SK-N-SH (cell line): Measurements from ENCODE around the gene NTN1. TPM values are rescaled to one million over a fixed set of nuclear protein-coding genes. Genes with fewer than 3 reads are reported as not detected.

Experiments used
- CTCF ChIA-PET: fragments of 300-600, 350-600 bp; formaldehyde crosslinking; extraction: SDS; loops from one replicate; lab custom pipeline; 2021; lab: Yijun Ruan, JAX
- POLR2A ChIA-PET: fragments of 350-600 bp; sonication (Branson Sonifier 250); formaldehyde crosslinking; extraction: SDS; loops from one replicate; lab custom pipeline; 2020; ENCODE audit warnings: antibody characterized with exemption, inconsistent platforms; lab: Yijun Ruan, JAX
- DNase-seq: peaks from one replicate; pipeline ENCODE4 v3.0.0; 2012
- H2AFZ ChIP-seq: fragments of 200-600 bp; sonication (generic); 2 replicates; pipeline ENCODE4 v1.8.1; 2016; ENCODE audit warnings: antibody characterized with exemption, mild to moderate bottlenecking, low read depth
- H3F3A ChIP-seq: fragments of 200-600 bp; sonication (generic); replicated peaks from 2 replicates; pipeline ENCODE3; 2016; ENCODE audit warnings: antibody characterized with exemption, mild to moderate bottlenecking; ENCODE audit not compliant: insufficient read depth
- H3K27ac ChIP-seq, 2 experiments: fragments of 200-500 bp in 1 of 2; fragments of 200-600 bp in 1 of 2; sonication (Bioruptor generic) in 1 of 2; sonication (generic), shearing (Covaris generic) in 1 of 2; 2 replicates each; pipeline versions ENCODE4 v1.5.1 to v1.6.1; 2014 to 2016; ENCODE audit warnings: low read depth in 2 of 2, inconsistent platforms in 1 of 2, low read length in 1 of 2, mild to moderate bottlenecking in 1 of 2, mixed read lengths in 1 of 2
- H3K27me3 ChIP-seq: fragments of 200-600 bp; sonication (generic), shearing (Covaris generic); 2 replicates; pipeline ENCODE4 v1.6.1; 2016; ENCODE audit warnings: mixed run types; ENCODE audit not compliant: insufficient read depth
- H3K36me3 ChIP-seq, 2 experiments: fragments of 200-500 bp in 1 of 2; fragments of 200-600 bp in 1 of 2; sonication (Bioruptor generic) in 1 of 2; sonication (generic) in 1 of 2; replicated peaks in 1 of 2; 2 replicates each; pipeline versions ENCODE3 to v1.5.1; 2014 to 2016; ENCODE audit warnings: low read length in 1 of 2, mild to moderate bottlenecking in 1 of 2; ENCODE audit not compliant: insufficient read depth in 2 of 2, control insufficient read depth in 1 of 2
- H3K4me1 ChIP-seq, 2 experiments: fragments of 200-500 bp in 1 of 2; fragments of 200-600 bp in 1 of 2; sonication (Bioruptor generic) in 1 of 2; sonication (generic), shearing (Covaris generic) in 1 of 2; 2 replicates each; pipeline versions ENCODE4 v1.5.1 to v1.6.1; 2014 to 2016; ENCODE audit warnings: low read depth in 1 of 2, low read length in 1 of 2, mixed run types in 1 of 2; ENCODE audit not compliant: insufficient read depth in 2 of 2, control insufficient read depth in 1 of 2
- H3K4me2 ChIP-seq: fragments of 200-600 bp; sonication (generic), shearing (Covaris generic); 2 replicates; pipeline ENCODE4 v1.6.1; 2017; ENCODE audit warnings: mixed run types
- H3K4me3 ChIP-seq, 2 experiments: fragments of 200-500 bp in 1 of 2; fragments of 200-600 bp in 1 of 2; sonication (Bioruptor generic) in 1 of 2; sonication (generic), shearing (Covaris generic) in 1 of 2; 2 replicates each; pipeline versions ENCODE4 v1.5.1 to v1.8.1; 2014 to 2016; ENCODE audit warnings: low read depth in 2 of 2, inconsistent platforms in 1 of 2, low read length in 1 of 2, mild to moderate bottlenecking in 1 of 2, mixed read lengths in 1 of 2, moderate library complexity in 1 of 2
- H3K79me2 ChIP-seq: fragments of 200-600 bp; sonication (generic); 2 replicates; pipeline ENCODE4 v1.8.1; 2017; ENCODE audit warnings: mild to moderate bottlenecking; ENCODE audit not compliant: insufficient read depth
- H3K9ac ChIP-seq: fragments of 200-600 bp; sonication (generic); 2 replicates; pipeline ENCODE4 v1.6.1; 2017; ENCODE audit warnings: mixed run types
- H3K9me2 ChIP-seq: fragments of 200-600 bp; sonication (generic); 2 replicates; pipeline ENCODE4 v1.6.1; 2017; ENCODE audit warnings: mixed run types
- H3K9me3 ChIP-seq: fragments of 200-600 bp; sonication (generic); 2 replicates; pipeline ENCODE4 v1.6.1; 2017; ENCODE audit warnings: mixed run types, mild to moderate bottlenecking, moderate library complexity
- H4K20me1 ChIP-seq: fragments of 200-600 bp; sonication (generic); 2 replicates; pipeline ENCODE4 v1.6.1; 2017; ENCODE audit warnings: mild to moderate bottlenecking, mixed run types; ENCODE audit not compliant: insufficient read depth
- CHD2 ChIP-seq: fragments of 150-350 bp; IDR thresholded peaks from 2 replicates; pipeline ENCODE4 v1.6.1; 2018; ENCODE audit warnings: low read length; ENCODE audit not compliant: partially characterized antibody
- EP300 ChIP-seq, 2 experiments: IDR thresholded peaks; 2 replicates each; pipeline versions ENCODE4 v1.4.0 to v1.6.1; 2012; ENCODE audit warnings: borderline replicate concordance in 1 of 2, low read depth in 1 of 2, low read length in 1 of 2
- FOSL2 ChIP-seq: IDR thresholded peaks from 2 replicates; pipeline ENCODE4 v1.4.0; 2012; ENCODE audit warnings: low read depth, mild to moderate bottlenecking, moderate library complexity, borderline replicate concordance
- FOXJ3 ChIP-seq: sonication (generic); formaldehyde crosslinking; IDR thresholded peaks from 2 replicates; pipeline ENCODE4 v1.5.1; 2020; ENCODE audit warnings: mild to moderate bottlenecking, missing genetic modification reagents
- FOXM1 ChIP-seq: IDR thresholded peaks from 2 replicates; pipeline ENCODE4 v1.4.0; 2012; ENCODE audit warnings: low read depth, mild to moderate bottlenecking
- GATA2 ChIP-seq: sonication (generic); formaldehyde crosslinking; IDR thresholded peaks from 2 replicates; pipeline ENCODE4 v1.5.0; 2020; ENCODE audit warnings: mild to moderate bottlenecking, missing genetic modification reagents
- MEF2A ChIP-seq: IDR thresholded peaks from 2 replicates; pipeline ENCODE4 v1.4.0; 2012; ENCODE audit warnings: low read depth, borderline replicate concordance
- POLR2AphosphoS5 ChIP-seq: IDR thresholded peaks from 2 replicates; pipeline ENCODE4 v1.6.1; 2012; ENCODE audit warnings: low read depth, low read length
- RAD21 ChIP-seq: IDR thresholded peaks from 2 replicates; pipeline ENCODE4 v1.6.1; 2012; ENCODE audit warnings: mild to moderate bottlenecking, low read length
- RCOR1 ChIP-seq: fragments of 150-350 bp; IDR thresholded peaks from 2 replicates; pipeline ENCODE4 v1.6.1; 2017; ENCODE audit warnings: antibody characterized with exemption, low read length
- RXRA ChIP-seq: IDR thresholded peaks from 2 replicates; pipeline ENCODE4 v1.4.0; 2012; ENCODE audit warnings: low read depth, mild to moderate bottlenecking, borderline replicate concordance
- SIN3A ChIP-seq: IDR thresholded peaks from 2 replicates; pipeline ENCODE4 v1.6.1; 2012; ENCODE audit warnings: low read depth, mild to moderate bottlenecking, low read length, moderate library complexity, borderline replicate concordance
- TCF12 ChIP-seq: IDR thresholded peaks from 2 replicates; pipeline ENCODE4 v1.4.0; 2012
- TEAD4 ChIP-seq: IDR thresholded peaks from 2 replicates; pipeline ENCODE4 v1.4.0; 2012; ENCODE audit warnings: mild to moderate bottlenecking, borderline replicate concordance; ENCODE audit not compliant: insufficient read depth
- WGBS: methylation state at CpG from one replicate; pipeline ENCODE4 v1.1.6; 2017; ENCODE audit warnings: low lambda C conversion rate; 5-methylcytosine and 5-hydroxymethylcytosine counted together
- polyA plus RNA-seq, 3 experiments: library from polyadenylated mRNA; depleted of rRNA; stranded (reverse); fragments of >200 nt; gene quantifications; 2 replicates each; pipeline ENCODE4 v1.2.3, GENCODE V29; 2012
- TF ChIP-seq, protein P1 (sequence below): fragments of 150-350 bp; IDR thresholded peaks from 2 replicates; pipeline ENCODE4 v1.6.1; 2017; ENCODE audit warnings: antibody characterized with exemption, low read length, low read depth, borderline replicate concordance
- TF ChIP-seq, protein P2 (sequence below): IDR thresholded peaks from 2 replicates; pipeline ENCODE4 v1.4.0; 2012; ENCODE audit warnings: low read depth, borderline replicate concordance
- TF ChIP-seq, protein P3 (sequence below): IDR thresholded peaks from 2 replicates; pipeline ENCODE4; 2012
- TF ChIP-seq, protein P4 (sequence below): IDR thresholded peaks from 2 replicates; pipeline ENCODE4 v1.6.1; 2012; ENCODE audit warnings: mild to moderate bottlenecking, low read depth, low read length, moderate library complexity
- TF ChIP-seq, protein P5 (sequence below): fragments of 150-350 bp; IDR thresholded peaks from 2 replicates; pipeline ENCODE4 v1.6.1; 2016; ENCODE audit warnings: mild to moderate bottlenecking, low read depth, low read length
- TF ChIP-seq, protein P6 (sequence below): IDR thresholded peaks from 2 replicates; pipeline ENCODE4 v1.4.0; 2012; ENCODE audit warnings: low read depth

The NTN1 gene
- polyA plus RNA-seq, 1 of the 3 experiments (the other 2 are of a cell fraction), result 0.05 TPM

DNA sequence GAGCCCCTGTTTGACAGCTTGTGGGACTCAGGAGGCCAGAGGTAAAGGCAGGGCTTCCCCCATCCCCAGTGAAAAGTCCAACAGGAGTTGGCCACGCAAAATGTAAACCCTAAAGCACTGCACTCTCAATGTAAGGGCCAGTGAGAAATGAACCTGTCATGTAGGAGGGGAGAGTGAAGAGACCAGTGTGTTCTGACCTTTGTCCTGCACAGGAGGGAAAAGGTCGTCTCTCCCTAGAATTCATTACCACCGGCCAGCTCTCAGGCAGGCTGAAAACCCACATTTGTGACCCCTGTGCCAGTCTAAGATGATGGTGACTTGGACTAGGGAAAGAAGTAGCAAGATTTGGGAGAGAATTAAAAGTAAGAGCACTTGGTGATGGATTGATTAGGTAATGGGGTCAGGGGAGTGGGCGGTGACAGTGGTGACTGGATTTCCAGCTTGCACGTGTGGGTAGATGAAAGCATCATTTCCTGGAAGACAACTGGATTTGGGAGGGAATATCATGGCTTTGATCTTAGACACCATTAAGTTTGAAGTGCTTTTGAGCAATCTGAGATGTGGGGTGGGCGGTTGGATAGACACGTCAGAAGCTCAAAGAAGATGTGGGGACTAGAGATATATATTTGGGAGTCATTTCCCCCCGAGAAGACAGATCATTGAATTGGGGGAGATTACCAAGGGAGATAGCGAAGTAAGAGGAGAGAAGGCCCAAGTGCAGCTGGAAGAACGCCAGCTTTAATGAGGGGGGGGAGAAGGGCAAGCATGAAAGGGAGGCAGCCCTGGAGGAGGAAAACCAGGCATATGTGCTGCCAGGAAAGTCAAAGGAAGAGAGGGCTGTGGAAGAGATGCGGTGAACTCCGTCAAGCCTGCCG lies 119.5 kb downstream of the NTN1 start:
- H3K79me2 ChIP-seq, result no peaks in the 10 kb centered on the region
- H3K9me3 ChIP-seq, result no peaks in the 10 kb centered on the region
- POLR2A ChIA-PET, result no interaction called here
- H3K4me3 ChIP-seq, result no peak overlapping the region
- WGBS, result 32% methylated on average over 13 of the region's 13 CpGs
- TF ChIP-seq TEAD4, result no peak
- TF ChIP-seq, protein P1, sequence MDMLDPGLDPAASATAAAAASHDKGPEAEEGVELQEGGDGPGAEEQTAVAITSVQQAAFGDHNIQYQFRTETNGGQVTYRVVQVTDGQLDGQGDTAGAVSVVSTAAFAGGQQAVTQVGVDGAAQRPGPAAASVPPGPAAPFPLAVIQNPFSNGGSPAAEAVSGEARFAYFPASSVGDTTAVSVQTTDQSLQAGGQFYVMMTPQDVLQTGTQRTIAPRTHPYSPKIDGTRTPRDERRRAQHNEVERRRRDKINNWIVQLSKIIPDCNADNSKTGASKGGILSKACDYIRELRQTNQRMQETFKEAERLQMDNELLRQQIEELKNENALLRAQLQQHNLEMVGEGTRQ, result no peak
- TF ChIP-seq, protein P2, sequence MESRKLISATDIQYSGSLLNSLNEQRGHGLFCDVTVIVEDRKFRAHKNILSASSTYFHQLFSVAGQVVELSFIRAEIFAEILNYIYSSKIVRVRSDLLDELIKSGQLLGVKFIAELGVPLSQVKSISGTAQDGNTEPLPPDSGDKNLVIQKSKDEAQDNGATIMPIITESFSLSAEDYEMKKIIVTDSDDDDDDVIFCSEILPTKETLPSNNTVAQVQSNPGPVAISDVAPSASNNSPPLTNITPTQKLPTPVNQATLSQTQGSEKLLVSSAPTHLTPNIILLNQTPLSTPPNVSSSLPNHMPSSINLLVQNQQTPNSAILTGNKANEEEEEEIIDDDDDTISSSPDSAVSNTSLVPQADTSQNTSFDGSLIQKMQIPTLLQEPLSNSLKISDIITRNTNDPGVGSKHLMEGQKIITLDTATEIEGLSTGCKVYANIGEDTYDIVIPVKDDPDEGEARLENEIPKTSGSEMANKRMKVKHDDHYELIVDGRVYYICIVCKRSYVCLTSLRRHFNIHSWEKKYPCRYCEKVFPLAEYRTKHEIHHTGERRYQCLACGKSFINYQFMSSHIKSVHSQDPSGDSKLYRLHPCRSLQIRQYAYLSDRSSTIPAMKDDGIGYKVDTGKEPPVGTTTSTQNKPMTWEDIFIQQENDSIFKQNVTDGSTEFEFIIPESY, result no peak
- TF ChIP-seq, protein P3, sequence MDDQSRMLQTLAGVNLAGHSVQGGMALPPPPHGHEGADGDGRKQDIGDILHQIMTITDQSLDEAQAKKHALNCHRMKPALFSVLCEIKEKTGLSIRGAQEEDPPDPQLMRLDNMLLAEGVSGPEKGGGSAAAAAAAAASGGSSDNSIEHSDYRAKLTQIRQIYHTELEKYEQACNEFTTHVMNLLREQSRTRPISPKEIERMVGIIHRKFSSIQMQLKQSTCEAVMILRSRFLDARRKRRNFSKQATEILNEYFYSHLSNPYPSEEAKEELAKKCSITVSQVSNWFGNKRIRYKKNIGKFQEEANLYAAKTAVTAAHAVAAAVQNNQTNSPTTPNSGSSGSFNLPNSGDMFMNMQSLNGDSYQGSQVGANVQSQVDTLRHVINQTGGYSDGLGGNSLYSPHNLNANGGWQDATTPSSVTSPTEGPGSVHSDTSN, result no peak
- TF ChIP-seq FOXJ3 (CRISPR knock-in tag), result no peak
- TF ChIP-seq RXRA, result no peak
- TF ChIP-seq FOXM1, result no peak
- TF ChIP-seq, protein P4, sequence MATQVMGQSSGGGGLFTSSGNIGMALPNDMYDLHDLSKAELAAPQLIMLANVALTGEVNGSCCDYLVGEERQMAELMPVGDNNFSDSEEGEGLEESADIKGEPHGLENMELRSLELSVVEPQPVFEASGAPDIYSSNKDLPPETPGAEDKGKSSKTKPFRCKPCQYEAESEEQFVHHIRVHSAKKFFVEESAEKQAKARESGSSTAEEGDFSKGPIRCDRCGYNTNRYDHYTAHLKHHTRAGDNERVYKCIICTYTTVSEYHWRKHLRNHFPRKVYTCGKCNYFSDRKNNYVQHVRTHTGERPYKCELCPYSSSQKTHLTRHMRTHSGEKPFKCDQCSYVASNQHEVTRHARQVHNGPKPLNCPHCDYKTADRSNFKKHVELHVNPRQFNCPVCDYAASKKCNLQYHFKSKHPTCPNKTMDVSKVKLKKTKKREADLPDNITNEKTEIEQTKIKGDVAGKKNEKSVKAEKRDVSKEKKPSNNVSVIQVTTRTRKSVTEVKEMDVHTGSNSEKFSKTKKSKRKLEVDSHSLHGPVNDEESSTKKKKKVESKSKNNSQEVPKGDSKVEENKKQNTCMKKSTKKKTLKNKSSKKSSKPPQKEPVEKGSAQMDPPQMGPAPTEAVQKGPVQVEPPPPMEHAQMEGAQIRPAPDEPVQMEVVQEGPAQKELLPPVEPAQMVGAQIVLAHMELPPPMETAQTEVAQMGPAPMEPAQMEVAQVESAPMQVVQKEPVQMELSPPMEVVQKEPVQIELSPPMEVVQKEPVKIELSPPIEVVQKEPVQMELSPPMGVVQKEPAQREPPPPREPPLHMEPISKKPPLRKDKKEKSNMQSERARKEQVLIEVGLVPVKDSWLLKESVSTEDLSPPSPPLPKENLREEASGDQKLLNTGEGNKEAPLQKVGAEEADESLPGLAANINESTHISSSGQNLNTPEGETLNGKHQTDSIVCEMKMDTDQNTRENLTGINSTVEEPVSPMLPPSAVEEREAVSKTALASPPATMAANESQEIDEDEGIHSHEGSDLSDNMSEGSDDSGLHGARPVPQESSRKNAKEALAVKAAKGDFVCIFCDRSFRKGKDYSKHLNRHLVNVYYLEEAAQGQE, result no peak
- TF ChIP-seq FOSL2, result no peak
- TF ChIP-seq EP300 (IDR thresholded peaks at IDR 0.05; ENCODE audit: borderline replicate concordance in 1 of 2, low read depth in 1 of 2, low read length in 1 of 2), result no peak
- TF ChIP-seq, protein P5, sequence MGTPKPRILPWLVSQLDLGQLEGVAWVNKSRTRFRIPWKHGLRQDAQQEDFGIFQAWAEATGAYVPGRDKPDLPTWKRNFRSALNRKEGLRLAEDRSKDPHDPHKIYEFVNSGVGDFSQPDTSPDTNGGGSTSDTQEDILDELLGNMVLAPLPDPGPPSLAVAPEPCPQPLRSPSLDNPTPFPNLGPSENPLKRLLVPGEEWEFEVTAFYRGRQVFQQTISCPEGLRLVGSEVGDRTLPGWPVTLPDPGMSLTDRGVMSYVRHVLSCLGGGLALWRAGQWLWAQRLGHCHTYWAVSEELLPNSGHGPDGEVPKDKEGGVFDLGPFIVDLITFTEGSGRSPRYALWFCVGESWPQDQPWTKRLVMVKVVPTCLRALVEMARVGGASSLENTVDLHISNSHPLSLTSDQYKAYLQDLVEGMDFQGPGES, result no peak
- no peak for TF ChIP-seq POLR2AphosphoS5
- no peak for TF ChIP-seq SIN3A
- no peak for TF ChIP-seq MEF2A
- no peak for TF ChIP-seq GATA2 (CRISPR knock-in tag)
- TF ChIP-seq, protein P6, sequence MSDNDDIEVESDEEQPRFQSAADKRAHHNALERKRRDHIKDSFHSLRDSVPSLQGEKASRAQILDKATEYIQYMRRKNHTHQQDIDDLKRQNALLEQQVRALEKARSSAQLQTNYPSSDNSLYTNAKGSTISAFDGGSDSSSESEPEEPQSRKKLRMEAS, result no peak
- TF ChIP-seq RCOR1, result no peak
- no peak for TF ChIP-seq RAD21
- no peak for TF ChIP-seq CHD2
- no peak for TF ChIP-seq TCF12
- DNase-seq, result no peak
- CTCF ChIA-PET, result interaction anchor here (0.9 kb wide), 1 partner anchor 34 kb away, joined by 3 read pairs; no protein-coding TSS in a partner anchor
- H4K20me1 ChIP-seq, result no peaks in the 10 kb centered on the region
- no peaks in the 10 kb centered on the region for H3K4me1 ChIP-seq
- no peak overlapping the region for H3K9ac ChIP-seq
- H3K36me3 ChIP-seq, result no peaks in the 10 kb centered on the region
- H3F3A ChIP-seq, result no peaks in the 10 kb centered on the region
- H3K9me2 ChIP-seq, result no peaks in the 10 kb centered on the region
- no peak overlapping the region for H3K27ac ChIP-seq
- no peak overlapping the region for H3K4me2 ChIP-seq
- H2AFZ ChIP-seq, result no peak overlapping the region
- no peaks in the 10 kb centered on the region; the same call in 1 of the 2 replicates for H3K27me3 ChIP-seq
